ENCODE data around the gene GOT2.
"Not testable (repeated sequence)": the region's sequence is repeated elsewhere in the genome, so short reads cannot be mapped to it uniquely, and the experiment has no call there.

Gene GOT2

DNA sequence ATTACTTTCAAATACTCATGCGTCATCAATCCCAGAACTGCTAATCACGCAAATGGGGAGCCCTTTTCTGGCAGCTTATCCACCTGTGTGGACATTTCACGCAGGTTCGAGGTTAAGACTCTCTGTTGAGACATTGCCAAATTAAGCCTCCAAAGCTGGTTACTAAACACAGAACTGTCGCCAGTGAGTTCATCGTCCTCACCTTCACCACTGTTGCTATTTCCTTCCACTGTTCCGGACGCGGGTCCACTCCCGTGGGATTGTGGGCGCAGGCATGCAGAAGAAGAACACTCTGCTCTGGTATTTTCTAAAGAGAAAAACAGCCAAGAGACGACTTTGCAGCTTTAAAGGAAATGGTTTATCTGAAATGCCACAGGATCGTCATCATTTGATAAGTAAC lies 16.1 kb downstream of the GOT2 start:
- DNase-seq (ENCODE audit: low read depth, low spot score): no peak

DNA sequence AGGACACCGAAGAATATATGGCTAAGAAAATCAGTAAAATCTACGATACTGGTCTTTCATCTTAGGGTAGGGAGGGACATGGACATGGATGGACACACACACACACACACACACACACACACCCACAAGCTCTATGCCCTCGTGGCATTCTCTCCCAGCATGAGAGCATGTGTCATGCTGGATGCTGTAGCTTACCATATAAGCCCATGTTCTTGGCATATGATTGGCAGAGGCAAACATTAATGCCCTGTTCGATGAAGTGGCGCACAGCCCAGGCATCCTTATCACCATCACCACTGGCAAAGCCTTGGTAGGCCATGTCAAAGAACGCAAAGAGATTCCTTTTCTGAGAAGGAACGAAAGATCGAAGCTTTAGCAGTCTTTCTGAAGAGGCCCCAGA lies 17.6 kb downstream of the GOT2 start:
- no peak for DNase-seq (ENCODE audit: low read depth, low spot score)

DNA sequence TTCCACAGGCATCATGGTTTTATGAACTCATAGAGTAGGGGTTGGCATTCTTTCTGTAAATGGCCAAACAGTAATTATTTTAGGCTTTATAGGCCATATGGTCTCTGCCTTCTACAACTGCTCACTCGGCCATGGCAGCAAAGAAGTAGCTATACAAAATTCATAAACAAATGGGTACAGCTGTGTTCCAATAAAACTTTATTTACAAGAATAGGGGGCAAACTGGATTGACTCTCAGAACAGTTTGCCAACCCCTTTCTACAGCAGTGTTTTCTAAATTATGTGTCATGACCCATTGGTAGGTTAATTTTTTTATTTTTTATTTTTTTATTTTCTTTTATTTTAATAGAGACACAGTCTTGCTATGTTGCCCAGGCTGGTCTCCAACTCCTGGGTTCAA lies 20.4 kb downstream of the GOT2 start:
- no peak for DNase-seq (ENCODE audit: low read depth, low spot score)

DNA sequence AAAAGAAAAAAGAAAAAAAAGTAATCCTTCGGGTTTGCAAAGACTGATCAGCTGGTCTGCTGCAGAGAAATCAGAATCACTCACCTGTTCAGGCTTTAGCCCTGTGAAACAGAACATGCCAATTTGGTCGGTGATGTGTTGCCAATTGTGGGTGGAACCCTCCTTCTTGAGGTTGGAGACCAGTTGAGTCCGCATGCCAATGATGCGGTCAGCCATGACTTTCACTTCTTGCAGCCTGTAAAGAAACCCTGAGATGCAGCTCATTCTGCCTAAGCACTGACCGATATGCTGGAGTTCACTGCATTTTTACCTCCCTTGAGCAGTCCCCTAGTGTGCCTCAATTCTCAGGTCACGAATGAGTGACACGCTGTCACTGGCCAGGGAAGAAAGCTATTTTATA lies 24.8 kb downstream of the GOT2 start:
- DNase-seq (ENCODE audit: low read depth, low spot score): no peak

DNA sequence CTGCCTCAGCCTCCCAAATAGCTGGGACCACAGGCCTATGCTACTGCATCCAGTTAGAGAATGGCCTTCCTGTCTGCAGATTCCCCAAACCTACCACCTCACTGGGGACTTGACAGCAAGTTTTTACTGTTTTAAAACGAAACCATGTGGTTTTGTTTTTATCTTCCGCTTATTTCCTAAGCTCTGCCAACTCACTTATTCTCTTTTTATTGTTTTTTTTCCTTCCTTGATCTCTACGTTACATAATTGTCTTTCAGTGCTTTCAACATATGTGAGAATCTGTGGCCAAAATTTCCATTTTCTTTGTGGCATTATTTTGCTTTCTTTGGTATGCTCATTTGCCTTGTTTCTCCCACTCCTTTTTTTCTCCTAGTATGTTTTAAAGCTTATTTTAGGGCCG lies 35.0 kb downstream of the GOT2 start:
- DNase-seq (ENCODE audit: low read depth, low spot score): no peak

DNA sequence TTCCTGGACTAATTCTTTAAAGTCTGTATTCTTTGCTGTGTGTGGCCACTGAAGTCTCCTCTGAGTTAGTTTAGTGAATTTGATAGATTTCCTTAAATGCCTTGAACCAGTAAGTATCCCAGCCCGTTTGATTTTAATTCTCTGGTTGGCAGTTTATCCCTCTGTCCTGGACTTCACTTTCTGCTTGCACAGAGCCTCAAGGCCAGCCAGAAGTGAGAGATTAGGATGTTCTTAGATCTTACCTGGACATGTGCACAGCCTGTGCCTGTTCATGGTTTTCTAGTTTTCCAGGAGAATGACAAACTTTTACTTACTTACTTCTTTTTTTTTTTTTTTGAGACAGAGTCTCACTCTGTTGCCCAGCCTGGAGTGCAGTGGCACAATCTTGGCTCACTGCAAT lies 38.7 kb downstream of the GOT2 start:
- no peak for DNase-seq (ENCODE audit: low read depth, low spot score)

DNA sequence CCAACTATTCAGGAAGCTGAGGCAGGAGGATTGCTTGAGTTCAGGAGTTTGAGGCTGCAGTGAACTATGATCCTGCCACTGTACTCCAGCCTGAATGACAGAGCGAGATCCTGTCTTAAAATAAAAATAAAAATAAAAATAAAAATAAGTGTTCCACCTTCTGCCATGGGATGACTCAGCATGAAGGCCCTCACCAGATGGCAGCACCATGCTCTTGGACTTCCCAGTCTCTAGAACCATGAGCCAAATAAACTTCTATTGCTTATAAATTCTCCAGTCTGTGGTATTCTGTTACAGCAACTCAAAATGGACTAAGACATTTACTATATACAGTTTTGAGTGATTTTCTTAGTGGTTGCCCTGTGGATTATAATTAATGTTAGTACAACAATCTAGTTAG lies 41.7 kb downstream of the GOT2 start:
- no peak for DNase-seq (ENCODE audit: low read depth, low spot score)

DNA sequence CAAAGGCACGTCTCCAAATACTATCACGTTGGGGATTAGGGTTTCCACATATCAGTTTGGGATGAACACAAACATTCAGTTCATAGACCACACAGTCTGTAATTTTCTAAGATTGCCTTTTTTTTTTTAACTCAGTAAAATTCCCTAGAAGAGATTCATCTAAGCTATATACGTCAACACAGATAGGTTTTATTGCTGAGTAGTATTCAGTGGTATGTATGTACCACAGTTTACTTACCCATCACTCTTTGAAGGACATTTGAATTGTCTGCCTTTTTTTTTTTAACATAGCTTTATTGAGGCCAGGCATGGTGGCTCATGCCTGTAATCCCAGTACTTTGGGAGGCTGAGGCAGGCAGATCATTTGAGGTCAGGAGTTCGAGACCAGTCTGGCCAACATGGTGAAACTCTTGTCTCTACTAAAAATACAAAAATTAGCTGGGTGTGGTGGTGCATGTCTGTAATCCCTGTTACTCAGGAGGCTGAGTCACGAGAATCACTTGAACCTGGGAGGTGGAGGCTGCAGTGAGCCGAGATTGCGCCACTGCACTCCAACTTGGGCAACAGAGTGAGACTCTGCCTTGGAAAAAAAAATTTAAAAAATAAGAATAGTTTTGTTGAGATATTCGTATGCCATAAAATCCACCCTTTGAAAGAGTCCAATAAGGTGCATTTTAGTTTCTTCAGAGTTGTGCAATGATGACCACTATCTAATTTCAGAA lies 47.0 kb downstream of the GOT2 start:
- not testable (repeated sequence) for DNase-seq (ENCODE audit: low read depth, low spot score)

DNA sequence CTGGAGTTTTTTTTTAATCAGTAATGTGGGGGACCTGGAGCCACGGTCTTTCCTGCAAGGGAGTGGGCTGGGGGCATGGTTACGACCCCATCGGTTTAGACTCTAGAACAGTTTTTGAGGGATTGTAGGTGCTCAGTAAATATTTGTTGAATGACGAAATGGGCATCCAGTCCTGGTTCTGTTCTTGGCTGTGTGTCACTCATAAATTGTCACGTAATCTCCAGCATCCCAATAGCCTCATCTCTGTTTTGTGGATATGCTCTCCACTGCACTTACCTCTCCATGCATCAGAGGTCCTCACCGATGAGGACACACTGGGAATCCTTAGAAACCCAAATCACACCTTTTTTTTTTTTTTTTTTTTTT lies 49.0 kb downstream of the GOT2 start:
- no peak for DNase-seq (ENCODE audit: low read depth, low spot score)

DNA sequence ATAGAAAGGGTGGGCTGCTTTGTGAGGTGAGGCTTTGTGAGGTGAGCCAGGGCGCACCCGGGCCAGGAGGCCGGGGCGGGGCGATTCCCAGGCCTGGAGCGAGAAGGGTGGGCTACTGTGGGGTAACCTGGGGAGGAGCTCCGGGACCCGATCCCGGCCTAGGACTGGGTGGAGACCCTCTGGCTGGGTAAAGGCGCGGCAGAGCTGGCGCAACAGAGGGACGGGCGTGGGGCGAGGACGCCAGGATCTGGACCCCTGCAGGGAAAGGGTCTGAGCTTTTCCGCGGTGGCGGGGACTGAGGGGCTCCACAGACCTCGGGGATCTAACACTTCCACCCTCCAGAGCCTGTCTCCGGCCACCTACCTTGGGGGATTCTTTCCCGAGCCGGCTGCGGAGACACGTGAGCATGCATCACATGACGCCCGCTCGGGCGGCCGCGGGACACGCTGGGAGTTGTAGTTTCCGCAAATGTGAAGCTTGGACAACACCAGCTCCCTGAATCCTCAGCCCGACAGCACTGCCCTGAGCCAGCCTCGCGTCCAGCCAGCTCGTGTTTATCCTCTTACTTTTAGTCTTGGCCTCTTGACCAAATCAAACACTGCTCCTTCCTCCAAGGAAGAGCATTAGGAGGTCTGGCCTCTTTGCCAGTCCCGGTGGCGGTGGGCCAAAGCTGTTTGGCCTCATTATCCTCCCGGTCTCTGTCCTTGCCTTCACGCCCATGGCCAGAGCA lies 49.6 kb downstream of the GOT2 start, which contains the start of gene SLC38A7:
TSS of gene SLC38A7 (minus strand) at position 417 of the 730 bp plus-strand sequence. CDS start 4,644 bp downstream, outside the sequence.
- DNase-seq (ENCODE audit: low read depth, low spot score): peak; percentile 57

DNA sequence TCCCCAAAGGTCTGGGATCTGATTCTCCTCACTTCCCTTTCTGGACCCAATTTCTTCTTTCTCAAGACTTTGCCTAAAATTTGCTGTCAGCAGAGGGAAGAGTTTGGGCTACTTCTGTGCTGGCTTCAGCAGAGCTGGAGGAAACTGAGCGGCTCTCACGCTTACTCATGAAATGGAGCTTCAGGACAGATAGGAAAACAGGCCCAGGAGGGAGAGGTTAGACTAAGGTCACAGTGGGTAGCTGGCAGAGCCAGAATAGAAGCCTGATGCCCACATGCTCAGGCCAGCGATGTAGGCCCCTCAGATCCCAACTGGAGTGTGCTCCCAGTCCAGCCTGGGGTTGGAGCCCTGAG lies 50.1 kb downstream of the GOT2 start:
- no peak for DNase-seq (ENCODE audit: low read depth, low spot score)

DNA sequence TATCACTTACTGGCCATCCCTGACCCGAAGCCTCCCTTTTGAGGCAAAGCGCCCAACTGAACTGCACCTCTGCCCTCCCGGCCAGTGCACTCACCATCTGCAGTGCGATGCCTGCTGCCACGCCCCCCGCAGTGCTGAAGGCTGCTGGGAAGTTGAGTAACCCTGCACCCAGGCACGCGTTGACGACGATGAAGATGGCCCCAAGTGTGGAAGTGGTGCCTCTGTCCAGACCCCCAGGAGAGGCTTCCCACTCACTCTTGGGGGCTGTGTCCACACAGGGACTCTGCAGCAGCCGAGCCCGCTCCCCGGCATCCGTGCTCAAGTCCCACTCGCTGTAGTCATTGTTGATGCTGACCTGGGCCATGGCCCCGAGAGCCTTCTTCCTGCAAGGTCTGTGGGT lies 54.4 kb downstream of the GOT2 start:
- no peak for DNase-seq (ENCODE audit: low read depth, low spot score)

DNA sequence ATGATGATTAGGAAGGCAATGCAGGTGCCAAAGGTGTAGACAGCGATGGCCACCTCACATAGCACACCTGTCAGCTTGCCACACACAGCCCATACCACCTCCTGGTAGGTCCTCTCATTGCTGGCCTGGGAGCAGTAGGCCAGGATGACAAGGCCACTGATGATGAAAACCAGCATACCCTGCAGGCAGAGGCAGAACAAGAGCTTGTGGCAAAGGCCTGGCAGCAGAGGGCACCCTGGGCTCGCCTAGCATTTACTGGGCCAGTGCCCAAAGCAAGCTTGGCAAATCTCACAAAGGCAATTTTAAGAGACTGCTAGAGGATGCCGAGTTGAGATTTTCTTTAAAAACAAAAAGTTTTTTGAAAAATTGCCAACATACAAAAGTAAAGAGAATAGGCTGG lies 55.4 kb downstream of the GOT2 start:
- DNase-seq (ENCODE audit: low read depth, low spot score): no peak

DNA sequence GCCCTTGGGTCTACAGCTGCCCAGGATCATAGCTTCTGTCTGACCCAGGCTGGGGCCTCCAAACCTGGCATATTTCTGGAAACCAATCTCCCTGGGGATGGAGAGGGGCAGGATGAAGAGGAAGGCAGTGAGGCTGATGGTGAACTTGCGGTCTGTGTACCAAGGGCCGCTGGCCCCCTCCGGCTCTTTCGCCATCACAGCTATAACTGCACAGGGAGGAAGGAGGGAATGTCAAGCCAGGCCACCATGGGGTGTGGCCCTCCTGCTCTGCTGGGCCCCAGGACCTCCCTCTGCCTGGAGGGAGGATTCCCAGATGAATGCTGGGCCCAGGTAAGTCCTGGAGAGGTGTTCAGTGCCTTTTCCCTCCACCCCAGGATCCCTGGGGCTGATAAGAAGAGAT lies 55.8 kb downstream of the GOT2 start:
- DNase-seq (ENCODE audit: low read depth, low spot score): no peak

DNA sequence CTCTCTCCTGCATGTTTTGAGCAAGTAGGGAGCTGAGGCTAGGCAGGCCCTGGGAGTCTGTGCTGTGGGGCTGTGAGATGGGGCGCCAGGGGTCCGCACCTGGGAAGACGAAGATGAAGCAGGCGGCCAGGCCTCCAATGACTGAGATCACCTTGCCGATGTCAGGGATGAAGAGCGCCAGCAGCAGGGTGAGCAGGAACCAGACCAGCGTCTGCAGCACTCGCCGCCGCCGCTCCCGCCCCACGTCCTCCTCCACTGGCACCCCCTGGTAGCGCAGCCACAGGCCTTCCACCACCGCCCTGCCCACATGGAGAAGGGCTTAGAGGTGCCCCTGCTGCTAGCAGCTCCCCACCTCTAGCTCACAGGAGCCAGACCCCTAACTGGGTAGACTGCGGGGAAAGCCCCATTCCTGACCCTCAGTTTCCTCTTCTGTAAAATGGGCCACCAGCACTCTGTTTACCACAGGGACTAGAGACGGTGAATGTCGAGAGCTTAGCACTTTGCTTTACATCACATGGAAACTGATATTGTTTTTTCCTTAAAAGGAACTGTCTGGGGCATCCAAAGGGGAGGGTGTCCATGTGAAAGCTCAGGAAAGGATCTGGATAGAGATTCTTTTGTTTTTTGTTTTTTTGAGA lies 63.1 kb downstream of the GOT2 start:
- no peak for DNase-seq (ENCODE audit: low read depth, low spot score)

DNA sequence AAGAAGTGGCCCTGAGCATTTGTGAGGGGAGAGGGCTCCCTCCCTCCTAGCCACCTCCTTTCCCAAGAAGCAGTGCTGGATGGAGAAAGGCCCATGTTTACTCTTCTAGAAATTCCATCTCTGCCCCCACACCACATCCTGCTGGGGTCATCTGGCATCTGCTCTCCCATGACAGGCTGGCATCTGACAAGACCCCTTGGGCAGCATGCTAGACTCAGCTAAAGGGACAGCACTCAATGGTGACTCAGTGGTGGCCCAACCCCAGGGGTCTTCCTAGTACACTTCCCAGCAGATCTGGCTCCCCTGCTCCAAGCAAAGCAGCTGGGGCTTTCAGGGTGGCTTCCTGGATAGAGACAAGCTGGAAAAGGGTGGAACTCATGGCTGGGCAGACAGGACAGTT lies 63.9 kb downstream of the GOT2 start:
- no peak for DNase-seq (ENCODE audit: low read depth, low spot score)

DNA sequence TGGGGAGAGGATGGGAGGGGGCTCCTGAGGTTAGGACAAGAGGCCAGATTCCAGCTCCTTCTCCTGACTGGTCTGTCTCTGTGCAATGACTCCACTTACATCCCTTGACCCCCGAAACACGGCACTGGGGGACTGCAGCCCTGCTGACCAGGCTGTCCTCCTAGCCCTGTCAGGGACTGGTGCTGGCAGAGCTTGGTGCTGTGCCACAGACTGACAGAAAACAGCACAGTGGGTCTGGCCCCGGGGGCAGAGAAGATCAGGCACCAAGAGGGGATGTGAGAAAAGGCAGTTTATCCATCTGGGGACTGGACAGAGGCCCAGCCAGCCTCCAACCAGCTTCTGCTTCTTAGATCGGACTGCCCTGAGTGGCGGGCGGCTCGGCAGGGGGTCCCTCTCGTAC lies 68.9 kb downstream of the GOT2 start:
- DNase-seq (ENCODE audit: low read depth, low spot score): no peak

DNA sequence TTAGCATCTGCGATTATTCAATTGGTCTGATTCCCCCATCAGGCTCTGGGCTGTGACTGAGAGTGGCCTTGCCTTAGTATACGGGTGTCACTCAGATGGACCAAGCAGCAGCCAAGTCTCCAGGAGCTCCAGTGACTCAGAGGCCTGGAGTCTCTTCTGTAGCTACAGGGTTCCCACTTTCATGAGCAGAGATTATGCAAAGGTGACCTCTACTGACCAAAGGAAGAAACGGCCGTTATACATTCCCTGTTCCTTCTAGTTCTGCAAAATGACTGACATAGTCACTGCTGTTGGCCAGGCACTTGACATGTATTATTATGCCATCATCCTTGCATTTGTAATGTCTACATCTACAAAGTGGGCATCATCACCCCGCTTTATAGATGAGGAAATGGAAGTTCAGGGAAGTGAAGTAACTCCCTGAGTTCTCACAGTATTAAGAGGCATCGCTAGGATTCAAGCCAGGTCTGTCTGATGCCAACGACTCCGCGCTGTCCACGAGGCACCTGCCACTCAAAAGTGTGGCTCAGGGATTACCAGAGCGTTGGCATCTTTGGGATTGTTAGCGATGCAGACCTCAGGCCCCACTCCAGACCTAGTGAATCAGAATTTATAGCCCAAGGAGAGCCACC lies 72.8 kb downstream of the GOT2 start:
- peak; percentile 66 for DNase-seq (ENCODE audit: low read depth, low spot score)

DNA sequence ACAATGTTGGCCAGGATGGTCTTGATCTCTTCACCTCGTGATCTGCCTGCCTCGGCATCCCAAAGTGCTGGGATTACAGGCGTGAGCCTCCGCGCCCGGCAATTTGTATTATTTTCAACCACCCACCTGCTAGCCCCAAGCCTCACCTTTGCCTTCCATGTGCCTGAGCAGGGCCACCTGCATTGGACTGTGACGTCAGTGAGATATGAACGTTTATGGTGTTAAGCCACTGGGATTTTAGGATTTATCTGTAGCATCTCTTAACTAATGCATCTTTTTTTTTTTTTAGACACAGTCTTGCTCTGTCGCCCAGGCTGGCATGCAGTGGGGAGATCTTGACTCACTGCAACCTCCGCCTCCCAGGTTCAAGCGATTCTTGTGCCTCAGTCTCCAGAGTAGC lies 74.2 kb downstream of the GOT2 start:
- not testable (repeated sequence) for DNase-seq (ENCODE audit: low read depth, low spot score)

DNA sequence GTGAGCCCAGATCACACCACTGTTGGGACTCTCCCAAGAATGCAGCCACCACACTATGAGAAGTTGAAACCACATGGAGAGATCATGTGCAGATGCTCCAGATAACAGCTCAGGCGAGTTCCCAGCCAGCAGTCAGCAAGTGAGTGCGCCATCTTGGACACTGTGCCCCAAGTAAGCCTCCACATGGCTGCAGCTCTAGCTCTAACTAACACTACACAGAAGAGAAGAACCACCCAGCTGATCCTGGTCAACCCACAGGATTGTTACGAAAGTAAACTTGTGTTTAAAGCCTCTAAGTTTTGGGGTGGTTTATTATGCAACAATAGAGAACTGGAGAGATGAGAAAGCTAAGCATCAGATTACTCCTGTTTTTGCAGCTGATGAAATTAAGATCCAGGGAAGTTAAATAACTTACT lies 75.3 kb downstream of the GOT2 start:
- DNase-seq (ENCODE audit: low read depth, low spot score): no peak
